K562 (cell line): ENCODE results near the gene PNMT. TPM values are rescaled to one million over a fixed set of nuclear protein-coding genes. Genes with fewer than 3 reads are reported as not detected.

Experiments used
- BRCA1 ChIP-seq, 2 experiments: fragments of 450-650 bp in 1 of 2; sonication (generic) in 1 of 2; formaldehyde crosslinking in 1 of 2; IDR thresholded peaks; 2 replicates each; pipeline versions ENCODE4 v1.5.0 to v1.6.1; 2017 to 2020; ENCODE audit warnings: mild to moderate bottlenecking in 1 of 2, missing genetic modification reagents in 1 of 2
- CHCHD3 ChIP-seq: fragments of 250-450 bp; sonication (Bioruptor Pico); IDR thresholded peaks from 2 replicates; pipeline ENCODE4 v2.1.2; 2022; ENCODE audit warnings: mild to moderate bottlenecking
- DPF2 ChIP-seq: fragments of 450-650 bp; IDR thresholded peaks from 2 replicates; pipeline ENCODE4 v1.6.1; 2016
- ETS2 ChIP-seq: IDR thresholded peaks from 2 replicates; pipeline ENCODE4 v1.6.1; 2016; ENCODE audit warnings: borderline replicate concordance, missing genetic modification characterization, mild to moderate bottlenecking, moderate library complexity, missing compliant biosample characterization; ENCODE audit not compliant: poor library complexity, severe bottlenecking
- FOSL1 ChIP-seq: fragments of 200-800 bp; sonication (Bioruptor generic); conservative IDR thresholded peaks from 2 replicates; pipeline ENCODE4 v1.6.1; 2016; ENCODE audit warnings: missing genetic modification characterization, missing compliant biosample characterization
- GMEB1 ChIP-seq: fragments of 250-450 bp; sonication (Bioruptor Pico); IDR thresholded peaks from 2 replicates; pipeline ENCODE4 v1.4.0; 2020; ENCODE audit warnings: mild to moderate bottlenecking
- HIVEP1 ChIP-seq: fragments of 250-450 bp; sonication (Bioruptor Pico); IDR thresholded peaks from 2 replicates; pipeline ENCODE4 v1.4.0; 2020; ENCODE audit warnings: mild to moderate bottlenecking
- HNRNPK ChIP-seq: fragments of 200-400 bp; formaldehyde crosslinking; IDR thresholded peaks from one replicate; pipeline ENCODE4 v1.6.1; 2018; ENCODE audit warnings: mild to moderate bottlenecking, low read depth, low read length; ENCODE audit not compliant: poor library complexity, severe bottlenecking
- MAFG ChIP-seq: fragments of 450-650 bp; conservative IDR thresholded peaks from 2 replicates; pipeline ENCODE4 v1.6.1; 2016; ENCODE audit warnings: missing genetic modification characterization, missing compliant biosample characterization
- MCM3 ChIP-seq: fragments of 450-650 bp; IDR thresholded peaks from 2 replicates; pipeline ENCODE4 v1.6.1; 2016
- MED1 ChIP-seq: sonication (generic); formaldehyde crosslinking; IDR thresholded peaks from 2 replicates; pipeline ENCODE4 v1.8.1; 2023; ENCODE audit warnings: missing genetic modification reagents, borderline replicate concordance
- MYC ChIP-seq, 2 experiments: fragments of 250-450 bp in 1 of 2; sonication (Bioruptor Pico) in 1 of 2; IDR thresholded peaks; 2 replicates each; pipeline versions ENCODE4 v1.5.1 to v1.6.1; 2012 to 2021; ENCODE audit warnings: low read depth in 2 of 2, borderline replicate concordance in 1 of 2, improper control_type of control experiment in 1 of 2, low read length in 1 of 2, mild to moderate bottlenecking in 1 of 2, moderate library complexity in 1 of 2
- NFE2L1 ChIP-seq: fragments of 450-650 bp; IDR thresholded peaks from 2 replicates; pipeline ENCODE4 v1.6.1; 2016; ENCODE audit warnings: missing genetic modification characterization, low read depth, mild to moderate bottlenecking, missing compliant biosample characterization, moderate library complexity, borderline replicate concordance
- RFX1 ChIP-seq: fragments of 450-650 bp; IDR thresholded peaks from 2 replicates; pipeline ENCODE4 v1.6.1; 2016; ENCODE audit warnings: mild to moderate bottlenecking, moderate library complexity
- RUNX1 ChIP-seq: sonication (generic); IDR thresholded peaks from 2 replicates; pipeline ENCODE4 v1.6.1; 2016; ENCODE audit warnings: antibody characterized with exemption, low read depth
- SIN3B ChIP-seq: fragments of 450-650 bp; IDR thresholded peaks from 2 replicates; pipeline ENCODE4 v1.6.1; 2017; ENCODE audit warnings: low read depth, mild to moderate bottlenecking, moderate library complexity
- WHSC1 ChIP-seq: IDR thresholded peaks from one replicate; pipeline ENCODE4 v1.6.1; 2012; ENCODE audit warnings: low read length, control low read depth, inconsistent platforms
- YY1 ChIP-seq, 3 experiments: IDR thresholded peaks; 2 replicates each; pipeline ENCODE4 v1.6.1; 2011; ENCODE audit warnings: low read length in 2 of 3, mild to moderate bottlenecking in 2 of 3, moderate library complexity in 2 of 3, borderline replicate concordance in 1 of 3, control low read depth in 1 of 3, low read depth in 1 of 3; ENCODE audit not compliant: insufficient read depth in 3 of 3, insufficient replicate concordance in 2 of 3, control insufficient read depth in 1 of 3, insufficient read length in 1 of 3; ENCODE audit errors: extremely low read depth in 1 of 3
- ZFP91 ChIP-seq: sonication (generic); formaldehyde crosslinking; IDR thresholded peaks from 2 replicates; pipeline ENCODE4 v1.8.0; 2022; ENCODE audit warnings: mild to moderate bottlenecking, missing genetic modification reagents
- polyA plus RNA-seq, 8 experiments: library from polyadenylated mRNA; depleted of rRNA in 4 of 8; stranded (reverse) in 5 of 8; unstranded in 3 of 8; fragments of >200 nt; fragmentation: Nextera tagmentation in 2 of 8; fragmentation: Illumina TruSeq in 1 of 8; extraction: Ambion mirVana in 2 of 8; extraction: Trizol in 1 of 8; gene quantifications; 2 replicates each; pipeline versions ENCODE4 v1.2.1 to v1.2.3, GENCODE V29; 2011 to 2014; ENCODE audit warnings: inconsistent platforms in 1 of 8, missing spikeins in 1 of 8
- total RNA-seq, 7 experiments: library from RNA; depleted of rRNA in 6 of 7; stranded (reverse); fragments of >200 nt in 6 of 7; fragmentation: Illumina TruSeq in 2 of 7; extraction: Trizol in 2 of 7; gene quantifications; 2 replicates each; pipeline versions ENCODE4 v1.2.1 to v1.2.3, GENCODE V29; 2011 to 2021; ENCODE audit warnings: low replicate concordance in 1 of 7
- TF ChIP-seq, protein P1 (sequence below): fragments of 250-450 bp; sonication (Bioruptor Pico); IDR thresholded peaks from 2 replicates; pipeline ENCODE4 v1.5.0; 2021
- TF ChIP-seq, protein P2 (sequence below): IDR thresholded peaks from 2 replicates; pipeline ENCODE4 v1.6.1; 2014; ENCODE audit warnings: antibody characterized with exemption
- TF ChIP-seq, protein P3 (sequence below): sonication (generic); formaldehyde crosslinking; IDR thresholded peaks from 2 replicates; pipeline ENCODE4 v1.9.0; 2022; ENCODE audit warnings: mild to moderate bottlenecking, missing genetic modification reagents

Gene PNMT
- total and polyA plus RNA-seq, 9 of the 15 experiments (the other 6 are each of a cell fraction or from before 2014, with no cell fraction given) = 0.55 to 18.1 (median 5.8) TPM

DNA sequence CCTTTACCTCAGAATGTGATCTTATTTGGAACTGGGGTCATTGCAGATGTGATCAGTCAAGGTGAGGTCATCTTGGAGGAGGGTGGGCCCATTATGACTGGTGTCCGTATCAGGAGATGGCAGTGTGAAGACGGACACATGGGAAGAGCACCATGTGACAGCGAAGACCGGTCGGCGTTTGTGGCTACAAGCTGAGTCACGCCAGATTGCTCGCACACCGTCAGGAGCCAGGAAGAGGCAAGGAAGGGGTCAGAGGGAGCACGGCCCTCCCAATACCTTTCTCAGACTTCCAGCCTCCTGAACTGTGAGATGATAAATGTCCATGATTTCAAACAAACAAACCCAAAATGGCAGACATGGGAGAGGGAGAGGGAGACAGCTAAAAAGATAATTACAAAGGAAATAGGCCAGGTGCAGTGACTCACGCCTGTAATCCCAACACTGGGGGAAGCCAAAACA, 18.1 kb upstream of the PNMT start (continued):
- TF ChIP-seq, protein P1, sequence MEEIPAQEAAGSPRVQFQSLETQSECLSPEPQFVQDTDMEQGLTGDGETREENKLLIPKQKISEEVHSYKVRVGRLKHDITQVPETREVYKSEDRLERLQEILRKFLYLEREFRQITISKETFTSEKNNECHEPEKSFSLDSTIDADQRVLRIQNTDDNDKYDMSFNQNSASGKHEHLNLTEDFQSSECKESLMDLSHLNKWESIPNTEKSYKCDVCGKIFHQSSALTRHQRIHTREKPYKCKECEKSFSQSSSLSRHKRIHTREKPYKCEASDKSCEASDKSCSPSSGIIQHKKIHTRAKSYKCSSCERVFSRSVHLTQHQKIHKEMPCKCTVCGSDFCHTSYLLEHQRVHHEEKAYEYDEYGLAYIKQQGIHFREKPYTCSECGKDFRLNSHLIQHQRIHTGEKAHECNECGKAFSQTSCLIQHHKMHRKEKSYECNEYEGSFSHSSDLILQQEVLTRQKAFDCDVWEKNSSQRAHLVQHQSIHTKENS = no peak
- no peak for TF ChIP-seq BRCA1 (IDR thresholded peaks at IDR 0.05)
- no peak for TF ChIP-seq BRCA1 (CRISPR knock-in tag; IDR thresholded peaks at IDR 0.05)
- no peak for TF ChIP-seq RUNX1
- no peak for TF ChIP-seq SIN3B
- TF ChIP-seq, protein P2, sequence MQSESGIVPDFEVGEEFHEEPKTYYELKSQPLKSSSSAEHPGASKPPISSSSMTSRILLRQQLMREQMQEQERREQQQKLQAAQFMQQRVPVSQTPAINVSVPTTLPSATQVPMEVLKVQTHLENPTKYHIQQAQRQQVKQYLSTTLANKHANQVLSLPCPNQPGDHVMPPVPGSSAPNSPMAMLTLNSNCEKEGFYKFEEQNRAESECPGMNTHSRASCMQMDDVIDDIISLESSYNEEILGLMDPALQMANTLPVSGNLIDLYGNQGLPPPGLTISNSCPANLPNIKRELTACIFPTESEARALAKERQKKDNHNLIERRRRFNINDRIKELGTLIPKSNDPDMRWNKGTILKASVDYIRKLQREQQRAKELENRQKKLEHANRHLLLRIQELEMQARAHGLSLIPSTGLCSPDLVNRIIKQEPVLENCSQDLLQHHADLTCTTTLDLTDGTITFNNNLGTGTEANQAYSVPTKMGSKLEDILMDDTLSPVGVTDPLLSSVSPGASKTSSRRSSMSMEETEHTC = peak; percentile 97
- no peak for TF ChIP-seq MED1 (CRISPR knock-in tag)
- no peak for TF ChIP-seq ETS2
- peak; percentile 93 for TF ChIP-seq FOSL1 (tag)
- no peak for TF ChIP-seq ZFP91 (CRISPR knock-in tag)
- TF ChIP-seq MYC (IDR thresholded peaks at IDR 0.05; ENCODE audit: low read depth, low read length) = peak; percentile 96
- TF ChIP-seq MYC (CRISPR knock-in tag; IDR thresholded peaks at IDR 0.05; ENCODE audit: borderline replicate concordance, low read depth) = no peak
- no peak for TF ChIP-seq MCM3
- no peak for TF ChIP-seq CHCHD3 (CRISPR knock-in tag)
- peak; percentile 92 for TF ChIP-seq MAFG (tag)
- TF ChIP-seq GMEB1 (CRISPR knock-in tag) = no peak; the same call in 1 of the 2 replicates
- peak; percentile 91 for TF ChIP-seq DPF2
- TF ChIP-seq HNRNPK = no peak
- TF ChIP-seq, protein P3, sequence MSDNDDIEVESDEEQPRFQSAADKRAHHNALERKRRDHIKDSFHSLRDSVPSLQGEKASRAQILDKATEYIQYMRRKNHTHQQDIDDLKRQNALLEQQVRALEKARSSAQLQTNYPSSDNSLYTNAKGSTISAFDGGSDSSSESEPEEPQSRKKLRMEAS = peak; percentile 91
- no peak for TF ChIP-seq HIVEP1 (CRISPR knock-in tag)
- no peak for TF ChIP-seq WHSC1
- TF ChIP-seq NFE2L1 (tag) = peak; percentile 52; the same call in 1 of the 2 replicates
- no peak for TF ChIP-seq RFX1
- TF ChIP-seq YY1 (IDR thresholded peaks at IDR 0.05; ENCODE audit: borderline replicate concordance in 1 of 3, control insufficient read depth in 1 of 3, extremely low read depth in 1 of 3, insufficient read depth in 3 of 3, insufficient read length in 1 of 3, insufficient replicate concordance in 2 of 3, low read depth in 1 of 3, low read length in 2 of 3) = peak in 2 of 3 experiments; percentile 16 to 38
